ENCODE data around the gene DOCK4.

The DOCK4 gene

GRCh38 chr7:111987115-111987826, 218.9 kb downstream of the DOCK4 start:
- no peak for DNase-seq

- no peak for DNase-seq
Measured at GRCh38 chr7:111986601-111987000, 219.6 kb downstream of the DOCK4 start.

- DNase-seq, result no peak
Measured at GRCh38 chr7:111985798-111986197, 220.4 kb downstream of the DOCK4 start.

GRCh38 chr7:111982804-111983203, 223.4 kb downstream of the DOCK4 start:
- no peak for DNase-seq

GRCh38 chr7:111982133-111982532, 224.1 kb downstream of the DOCK4 start:
- no peak for DNase-seq

GRCh38 chr7:111980725-111981124, 225.5 kb downstream of the DOCK4 start:
- DNase-seq, result no peak

GRCh38 chr7:111975346-111975745, 230.9 kb downstream of the DOCK4 start:
- DNase-seq, result no peak

GRCh38 chr7:111960984-111961383, 245.2 kb downstream of the DOCK4 start:
- DNase-seq, result no peak

- DNase-seq, result no peak
Measured at GRCh38 chr7:111958896-111959295, 247.3 kb downstream of the DOCK4 start.

- DNase-seq, result no peak
Measured at GRCh38 chr7:111958431-111958830, 247.8 kb downstream of the DOCK4 start.

- DNase-seq, result no peak
Measured at GRCh38 chr7:111955616-111956015, 250.6 kb downstream of the DOCK4 start.

GRCh38 chr7:111954474-111955381, 251.5 kb downstream of the DOCK4 start:
- no peak for DNase-seq

GRCh38 chr7:111954056-111954455, 252.1 kb downstream of the DOCK4 start:
- no peak for DNase-seq

GRCh38 chr7:111953611-111954010, 252.6 kb downstream of the DOCK4 start:
- no peak for DNase-seq

- DNase-seq, result no peak
Measured at GRCh38 chr7:111952783-111953182, 253.4 kb downstream of the DOCK4 start.

- DNase-seq, result no peak
Measured at GRCh38 chr7:111951052-111951451, 255.1 kb downstream of the DOCK4 start.

GRCh38 chr7:111942450-111943081, 263.6 kb downstream of the DOCK4 start:
- no peak for DNase-seq

GRCh38 chr7:111937163-111937562, 269.0 kb downstream of the DOCK4 start:
- DNase-seq, result no peak

GRCh38 chr7:111933609-111934008, 272.6 kb downstream of the DOCK4 start:
- DNase-seq, result no peak

GRCh38 chr7:111931958-111932357, 274.2 kb downstream of the DOCK4 start:
- DNase-seq, result no peak

- DNase-seq, result no peak
Measured at GRCh38 chr7:111931016-111931517, 275.1 kb downstream of the DOCK4 start.

- no peak for DNase-seq
Measured at GRCh38 chr7:111929264-111929663, 276.9 kb downstream of the DOCK4 start.

- DNase-seq, result no peak
Measured at GRCh38 chr7:111927353-111928019, 278.7 kb downstream of the DOCK4 start.

Data from right forelimb (tissue), 1 donor.